ENCODE measurements around the gene CARS1.

GRCh38 chr11:2987881-2988861 lies 69.1 kb downstream of the CARS1 start:
- TF ChIP-seq RFX5 (IDR thresholded peaks at IDR 0.05; ENCODE audit: low read depth, low read length) (no peak), CTCF (conservative IDR thresholded peaks at IDR 0.05; ENCODE audit: low read depth, low read length) (no peak), POLR2A (IDR thresholded peaks at IDR 0.05; ENCODE audit: low read depth, low read length) (no peak), CEBPB (IDR thresholded peaks at IDR 0.05; ENCODE audit: low read depth, low read length) (no peak), RAD21 (IDR thresholded peaks at IDR 0.05; ENCODE audit: low read length) (no peak), MAZ (IDR thresholded peaks at IDR 0.05; ENCODE audit: borderline replicate concordance, low read depth, low read length) (no peak), RCOR1 (IDR thresholded peaks at IDR 0.05; ENCODE audit: insufficient replicate concordance, low read length) (no peak)

All from IMR-90 (cell line).